Brain pericyte (primary cell): ENCODE measurements around the gene PPM1M.
A peak's percentile ranks its signal among the peaks of the same experiment; 100 is the strongest.
"Not testable (repeated sequence)": the region's sequence is repeated elsewhere in the genome, so short reads cannot be mapped to it uniquely, and the experiment has no call there.

Experiments
- DNase-seq: peaks from one replicate; pipeline ENCODE4 v3.0.0-alpha.2; 2012; ENCODE audit warnings: low read depth, low spot score

PPM1M gene

GRCh38 chr3:52277071-52277964 lies 31.8 kb downstream of the PPM1M start:
- DNase-seq: no peak

GRCh38 chr3:52277972-52278509 lies 32.5 kb downstream of the PPM1M start:
- no peak for DNase-seq

GRCh38 chr3:52278510-52279069 lies 33.0 kb downstream of the PPM1M start, which contains the start of gene WDR82:
TSS of gene WDR82 (minus strand) at chr3:52278649. CDS start at chr3:52278361, 288 bp downstream.
- DNase-seq: peak; percentile 73

GRCh38 chr3:52279596-52279995 lies 34.0 kb downstream of the PPM1M start:
- DNase-seq: no peak

GRCh38 chr3:52280050-52280461 lies 34.5 kb downstream of the PPM1M start:
- no peak for DNase-seq

- no peak for DNase-seq
Observed at GRCh38 chr3:52281981-52282801, 36.6 kb downstream of the PPM1M start.

- no peak for DNase-seq
Observed at GRCh38 chr3:52283306-52283705, 37.7 kb downstream of the PPM1M start.

- not testable (repeated sequence) for DNase-seq
Observed at GRCh38 chr3:52284051-52284450, 38.5 kb downstream of the PPM1M start.

GRCh38 chr3:52286777-52287110 lies 41.2 kb downstream of the PPM1M start:
- DNase-seq: no peak

- no peak for DNase-seq
Observed at GRCh38 chr3:52288674-52289073, 43.1 kb downstream of the PPM1M start.

GRCh38 chr3:52289338-52289746 lies 43.8 kb downstream of the PPM1M start:
- DNase-seq: no peak

- no peak for DNase-seq
Observed at GRCh38 chr3:52289747-52290595, 44.4 kb downstream of the PPM1M start.

- no peak for DNase-seq
Observed at GRCh38 chr3:52290596-52291507, 45.3 kb downstream of the PPM1M start.

GRCh38 chr3:52291508-52292181 lies 46.1 kb downstream of the PPM1M start:
- DNase-seq: no peak

GRCh38 chr3:52292247-52293065 lies 46.9 kb downstream of the PPM1M start:
- DNase-seq: no peak

- DNase-seq: no peak
Observed at GRCh38 chr3:52293491-52294319, 48.1 kb downstream of the PPM1M start.

GRCh38 chr3:52294320-52295150 lies 49.0 kb downstream of the PPM1M start:
- no peak for DNase-seq
